HCT116 (cell line): ENCODE measurements around the gene CCDC80. TPM values are rescaled to one million over a fixed set of nuclear protein-coding genes. Genes with fewer than 3 reads are reported as not detected.

Experiments used
- ATAC-seq: fragments of 200-7000 bp; cut with Tn5 transposase; 2 replicates; pipeline ENCODE4 v1.9.1; 2020; ENCODE audit warnings: mild to moderate bottlenecking, moderate library complexity
- BruUV-seq: library from RNA; stranded (reverse); fragments of 400-500 nt; replicated peaks from 2 replicates; lab custom pipeline; 2021; lab: Mats Ljungman, UMichigan
- CTCF ChIA-PET: fragments of 300-600 bp; sonication (Branson Sonifier 250); formaldehyde crosslinking; loops from one replicate; lab custom pipeline; 2021; ENCODE audit warnings: antibody characterized with exemption; lab: Charles Lee
- POLR2A ChIA-PET: fragments of 300-600, 350-600 bp; sonication (Branson Sonifier 250); formaldehyde crosslinking; loops from one replicate; lab custom pipeline; 2021; ENCODE audit warnings: antibody characterized with exemption; lab: Charles Lee
- RAD21 ChIA-PET, 2 experiments: fragments of 300-600 bp; sonication (Branson Sonifier 250); formaldehyde crosslinking; loops; one replicate each; lab custom pipeline; 2023; ENCODE audit warnings: low total read pairs in 2 of 2; ENCODE audit not compliant: uncharacterized antibody in 2 of 2, unreplicated experiment in 2 of 2, low non-redundant PET in 1 of 2; lab: Charles Lee
- DNase-seq: peaks from one replicate; pipeline ENCODE4 v3.0.0-alpha.2; 2010; ENCODE audit warnings: low read depth, low spot score
- H2AFZ ChIP-seq: fragments of 200-600 bp; shearing (Covaris generic), sonication (generic); 2 replicates; pipeline ENCODE4 v1.6.1; 2017; ENCODE audit warnings: low read depth, mixed run types, mixed read lengths, antibody characterized with exemption, low read length; ENCODE audit not compliant: poor library complexity, severe bottlenecking
- H3K27ac ChIP-seq: 2 replicates; pipeline ENCODE4 v1.5.1; 2012; ENCODE audit warnings: low read depth, low read length
- H3K27me3 ChIP-seq: fragments of 200-600 bp; sonication (generic); 2 replicates; pipeline ENCODE4 v1.6.1; 2016; ENCODE audit warnings: mixed run types, low read length, mixed read lengths; ENCODE audit not compliant: insufficient read depth
- H3K36me3 ChIP-seq, 2 experiments: fragments of 200-500 bp in 1 of 2; fragments of 200-600 bp in 1 of 2; sonication (Bioruptor generic) in 1 of 2; sonication (generic) in 1 of 2; 2 replicates each; pipeline versions ENCODE4 v1.5.1 to v1.6.1; 2014 to 2016; ENCODE audit warnings: low read length in 2 of 2, inconsistent platforms in 1 of 2, mixed read lengths in 1 of 2, mixed run types in 1 of 2; ENCODE audit not compliant: insufficient read depth in 2 of 2, control insufficient read depth in 1 of 2
- H3K4me1 ChIP-seq, 2 experiments: fragments of 200-600 bp in 1 of 2; sonication (generic) in 1 of 2; 2 replicates each; pipeline versions ENCODE4 v1.5.1 to v1.6.1; 2012 to 2017; ENCODE audit warnings: low read length in 2 of 2, inconsistent platforms in 1 of 2, mild to moderate bottlenecking in 1 of 2, mixed read lengths in 1 of 2, mixed run types in 1 of 2, moderate library complexity in 1 of 2; ENCODE audit not compliant: insufficient read depth in 2 of 2, control insufficient read depth in 1 of 2
- H3K4me2 ChIP-seq: fragments of 200-600 bp; sonication (generic); 2 replicates; pipeline ENCODE4 v1.6.1; 2017; ENCODE audit warnings: mixed run types, low read length, mixed read lengths
- H3K4me3 ChIP-seq, 2 experiments: fragments of 200-600 bp in 1 of 2; sonication (generic) in 1 of 2; replicated peaks in 1 of 2; 2 replicates each; pipeline ENCODE4 v1.5.1; 2011 to 2016; ENCODE audit warnings: low read length in 2 of 2, control low read depth in 1 of 2, low read depth in 1 of 2, mild to moderate bottlenecking in 1 of 2, mixed read lengths in 1 of 2, mixed run types in 1 of 2
- H3K79me2 ChIP-seq: fragments of 200-600 bp; sonication (generic); 2 replicates; pipeline ENCODE4 v1.6.1; 2017; ENCODE audit warnings: mild to moderate bottlenecking, mixed run types, low read length, moderate library complexity, mixed read lengths; ENCODE audit not compliant: insufficient read depth
- H3K9ac ChIP-seq: fragments of 200-600 bp; sonication (generic); 2 replicates; pipeline ENCODE4 v1.6.1; 2016; ENCODE audit warnings: low read length, mixed read lengths
- H3K9me2 ChIP-seq: fragments of 200-600 bp; sonication (generic), shearing (Covaris generic); 2 replicates; pipeline ENCODE4 v1.6.1; 2017; ENCODE audit warnings: mixed run types, mild to moderate bottlenecking, moderate library complexity; ENCODE audit not compliant: insufficient read depth
- H3K9me3 ChIP-seq, 2 experiments: fragments of 200-500 bp in 1 of 2; fragments of 200-600 bp in 1 of 2; sonication (Bioruptor generic) in 1 of 2; sonication (generic) in 1 of 2; 2 replicates each; pipeline ENCODE4 v1.6.1; 2014 to 2017; ENCODE audit warnings: low read length in 2 of 2, mixed read lengths in 2 of 2, inconsistent platforms in 1 of 2, low read depth in 1 of 2, mild to moderate bottlenecking in 1 of 2, mixed run types in 1 of 2, moderate library complexity in 1 of 2; ENCODE audit not compliant: control insufficient read depth in 1 of 2, insufficient read depth in 1 of 2
- H4K20me1 ChIP-seq: fragments of 200-600 bp; sonication (generic), shearing (Covaris generic); 2 replicates; pipeline ENCODE4 v1.6.1; 2017; ENCODE audit warnings: mixed run types, mild to moderate bottlenecking, moderate library complexity; ENCODE audit not compliant: insufficient read depth
- ATF3 ChIP-seq: IDR thresholded peaks from 2 replicates; pipeline ENCODE4 v1.6.1; 2012
- CBX3 ChIP-seq: IDR thresholded peaks from 2 replicates; pipeline ENCODE4 v1.6.1; 2012; ENCODE audit warnings: low read depth
- CEBPB ChIP-seq: IDR thresholded peaks from 2 replicates; pipeline ENCODE4 v1.6.1; 2012; ENCODE audit warnings: low read depth
- CTCF ChIP-seq, 3 experiments: fragments of 200-600 bp in 1 of 3; sonication (generic) in 1 of 3; IDR thresholded peaks in 2 of 3; conservative IDR thresholded peaks in 1 of 3; 2 replicates each; pipeline ENCODE4 v1.5.1; 2012 to 2017; ENCODE audit warnings: low read depth in 2 of 3, low read length in 2 of 3, antibody characterized with exemption in 1 of 3, borderline replicate concordance in 1 of 3, control low read depth in 1 of 3, mild to moderate bottlenecking in 1 of 3, mixed read lengths in 1 of 3, mixed run types in 1 of 3, moderate library complexity in 1 of 3; ENCODE audit not compliant: insufficient read depth in 1 of 3
- EGR1 ChIP-seq: IDR thresholded peaks from 2 replicates; pipeline ENCODE4 v1.6.1; 2012; ENCODE audit warnings: low read depth
- ELF1 ChIP-seq: IDR thresholded peaks from 2 replicates; pipeline ENCODE4 v1.6.1; 2012; ENCODE audit warnings: low read depth, borderline replicate concordance
- EZH2 ChIP-seq: fragments of 200-600 bp; sonication (generic); IDR thresholded peaks from 2 replicates; pipeline ENCODE4 v1.6.1; 2017; ENCODE audit warnings: antibody characterized with exemption, mixed run types
- FOSL1 ChIP-seq: IDR thresholded peaks from 2 replicates; pipeline ENCODE4 v1.6.1; 2012; ENCODE audit warnings: low read depth
- JUND ChIP-seq: IDR thresholded peaks from 2 replicates; pipeline ENCODE4 v1.6.1; 2012
- POLR2A ChIP-seq: IDR thresholded peaks from 2 replicates; pipeline ENCODE4 v1.7.0; 2011; ENCODE audit warnings: borderline replicate concordance; ENCODE audit not compliant: insufficient read depth, insufficient read length; ENCODE audit errors: extremely low read depth
- POLR2AphosphoS5 ChIP-seq: IDR thresholded peaks from 2 replicates; pipeline ENCODE4 v1.6.1; 2011; ENCODE audit warnings: mild to moderate bottlenecking, low read depth, low read length, moderate library complexity
- RAD21 ChIP-seq: IDR thresholded peaks from 2 replicates; pipeline ENCODE4 v1.6.1; 2012; ENCODE audit warnings: low read depth, mild to moderate bottlenecking
- REST ChIP-seq: IDR thresholded peaks from 2 replicates; pipeline ENCODE4 v1.6.1; 2012; ENCODE audit warnings: low read depth
- SIN3A ChIP-seq: IDR thresholded peaks from 2 replicates; pipeline ENCODE4 v1.6.1; 2012; ENCODE audit warnings: low read depth
- TCF7L2 ChIP-seq: IDR thresholded peaks from 2 replicates; pipeline ENCODE4 v1.7.0; 2011; ENCODE audit warnings: borderline replicate concordance, inconsistent platforms; ENCODE audit not compliant: insufficient read depth, insufficient read length; ENCODE audit errors: extremely low read depth
- YY1 ChIP-seq: IDR thresholded peaks from 2 replicates; pipeline ENCODE4 v1.6.1; 2011; ENCODE audit warnings: low read length, low read depth, moderate library complexity, mild to moderate bottlenecking; ENCODE audit not compliant: insufficient replicate concordance; ENCODE audit errors: extremely low read depth
- ZFX ChIP-seq: fragments of 450-650 bp; IDR thresholded peaks from 2 replicates; pipeline ENCODE4 v1.6.1; 2017
- ZNF274 ChIP-seq: fragments of 200-500 bp; sonication (Bioruptor generic); IDR thresholded peaks from 2 replicates; pipeline ENCODE4 v1.6.1; 2014; ENCODE audit warnings: mild to moderate bottlenecking, low read depth, low read length, inconsistent platforms
- intact Hi-C: fragments of 100-400 bp; cut with micrococcal nuclease; formaldehyde crosslinking; loops from 2 replicates; pipeline ENCODE4 v1.10.0; 2022
- total RNA-seq: library from RNA; stranded (reverse); gene quantifications from one replicate; pipeline ENCODE4 v1.2.1, GENCODE V29; 2021; ENCODE audit not compliant: unreplicated experiment
- TF ChIP-seq, protein P1 (sequence below): IDR thresholded peaks from 2 replicates; pipeline ENCODE4 v1.6.1; 2012

CCDC80 gene
- total RNA-seq, 1 experiment from 2014 or later = 1.7 TPM

- H3K9me2 ChIP-seq = no peaks in the 10 kb centered on the region
- H3K9ac ChIP-seq = no peak overlapping the region
- no peaks in the 10 kb centered on the region for H3K36me3 ChIP-seq
- H3K4me2 ChIP-seq = peak overlapping the region; percentile 15; the same call in 1 of the 2 replicates
- H3K79me2 ChIP-seq = no peaks in the 10 kb centered on the region
- ChIA-PET CTCF (interaction anchor here (1.2 kb wide), 1 partner anchor 12 kb away, joined by 5 read pairs; no protein-coding TSS in a partner anchor), POLR2A (no interaction called here), RAD21 (no interaction called here)
- no peak overlapping the region for H3K27ac ChIP-seq
- H3K4me1 ChIP-seq = peaks cover 7 to 16% of the 10 kb centered on the region in 2 experiments; a peak in 3 of 4 replicates
- no peaks in the 10 kb centered on the region for H4K20me1 ChIP-seq
- TF ChIP-seq POLR2A (no peak), YY1 (no peak), RAD21 (no peak), CBX3 (peak; percentile 38; the same call in 1 of the 2 replicates), ZFX (no peak), ELF1 (no peak), SIN3A (no peak), CTCF (IDR thresholded peaks at IDR 0.05 in 2 of 3, conservative IDR thresholded peaks at IDR 0.05 in 1 of 3; ENCODE audit: borderline replicate concordance in 1 of 3, insufficient read depth in 1 of 3, low read depth in 2 of 3, low read length in 2 of 3) (no peak), POLR2AphosphoS5 (no peak), REST (no peak), CEBPB (no peak), ZNF274 (no peak), JUND (no peak), TCF7L2 (peak; percentile 54), ATF3 (no peak), EZH2 (no peak), FOSL1 (peak; percentile 37), EGR1 (no peak)
- TF ChIP-seq, protein P1, sequence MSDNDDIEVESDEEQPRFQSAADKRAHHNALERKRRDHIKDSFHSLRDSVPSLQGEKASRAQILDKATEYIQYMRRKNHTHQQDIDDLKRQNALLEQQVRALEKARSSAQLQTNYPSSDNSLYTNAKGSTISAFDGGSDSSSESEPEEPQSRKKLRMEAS = no peak
- H2AFZ ChIP-seq = no peak overlapping the region
- DNase-seq = peak; percentile 8
- intact Hi-C loops = no loop called here
- no TSS peak for BruUV-seq
- no peaks in the 10 kb centered on the region for H3K27me3 ChIP-seq
- H3K9me3 ChIP-seq = no peaks in the 10 kb centered on the region
- peak; percentile 61 for ATAC-seq
- H3K4me3 ChIP-seq = no peak overlapping the region
Measured at GRCh38 chr3:112688819-112689218, 47.9 kb upstream of the CCDC80 start.
